Measurements from ENCODE around the gene CCL5.

DNA sequence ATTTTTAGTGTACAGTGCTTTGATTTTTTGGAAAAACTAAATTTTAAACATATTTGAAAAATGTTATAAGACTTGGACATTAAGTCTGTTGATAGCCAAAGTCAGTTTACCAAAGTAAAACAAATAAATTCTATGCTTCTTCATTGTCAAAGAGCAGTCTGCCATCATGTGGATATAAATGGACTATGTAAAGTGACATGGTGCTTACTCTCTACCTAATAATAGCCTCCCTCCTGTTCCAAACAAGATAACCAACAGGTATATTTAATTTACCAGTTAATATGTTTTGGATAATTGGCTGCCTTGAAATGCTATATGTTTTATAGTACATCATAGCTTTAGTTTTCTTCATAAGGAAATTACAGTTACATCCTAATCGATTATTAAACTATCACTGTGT, 55.0 kb downstream of the CCL5 start:
- TF ChIP-seq, protein P1, sequence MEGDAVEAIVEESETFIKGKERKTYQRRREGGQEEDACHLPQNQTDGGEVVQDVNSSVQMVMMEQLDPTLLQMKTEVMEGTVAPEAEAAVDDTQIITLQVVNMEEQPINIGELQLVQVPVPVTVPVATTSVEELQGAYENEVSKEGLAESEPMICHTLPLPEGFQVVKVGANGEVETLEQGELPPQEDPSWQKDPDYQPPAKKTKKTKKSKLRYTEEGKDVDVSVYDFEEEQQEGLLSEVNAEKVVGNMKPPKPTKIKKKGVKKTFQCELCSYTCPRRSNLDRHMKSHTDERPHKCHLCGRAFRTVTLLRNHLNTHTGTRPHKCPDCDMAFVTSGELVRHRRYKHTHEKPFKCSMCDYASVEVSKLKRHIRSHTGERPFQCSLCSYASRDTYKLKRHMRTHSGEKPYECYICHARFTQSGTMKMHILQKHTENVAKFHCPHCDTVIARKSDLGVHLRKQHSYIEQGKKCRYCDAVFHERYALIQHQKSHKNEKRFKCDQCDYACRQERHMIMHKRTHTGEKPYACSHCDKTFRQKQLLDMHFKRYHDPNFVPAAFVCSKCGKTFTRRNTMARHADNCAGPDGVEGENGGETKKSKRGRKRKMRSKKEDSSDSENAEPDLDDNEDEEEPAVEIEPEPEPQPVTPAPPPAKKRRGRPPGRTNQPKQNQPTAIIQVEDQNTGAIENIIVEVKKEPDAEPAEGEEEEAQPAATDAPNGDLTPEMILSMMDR (conservative IDR thresholded peaks at IDR 0.05 in 1 of 2, IDR thresholded peaks at IDR 0.05 in 1 of 2; ENCODE audit: extremely low read depth in 1 of 2, insufficient read depth in 1 of 2, low read depth in 1 of 2, low read length in 2 of 2): no peak
- no peak for TF ChIP-seq EZH2 (IDR thresholded peaks at IDR 0.05; ENCODE audit: borderline replicate concordance, low read length)

Measured in mammary epithelial cell (primary cell).